ENCODE results near the gene NPAS3. TPM values are rescaled to one million over a fixed set of nuclear protein-coding genes. Genes with fewer than 3 reads are reported as not detected.

NPAS3 gene
- total and polyA plus RNA-seq, 11 donors, result 0.15 to 3.4 (median 0.92) TPM

DNA sequence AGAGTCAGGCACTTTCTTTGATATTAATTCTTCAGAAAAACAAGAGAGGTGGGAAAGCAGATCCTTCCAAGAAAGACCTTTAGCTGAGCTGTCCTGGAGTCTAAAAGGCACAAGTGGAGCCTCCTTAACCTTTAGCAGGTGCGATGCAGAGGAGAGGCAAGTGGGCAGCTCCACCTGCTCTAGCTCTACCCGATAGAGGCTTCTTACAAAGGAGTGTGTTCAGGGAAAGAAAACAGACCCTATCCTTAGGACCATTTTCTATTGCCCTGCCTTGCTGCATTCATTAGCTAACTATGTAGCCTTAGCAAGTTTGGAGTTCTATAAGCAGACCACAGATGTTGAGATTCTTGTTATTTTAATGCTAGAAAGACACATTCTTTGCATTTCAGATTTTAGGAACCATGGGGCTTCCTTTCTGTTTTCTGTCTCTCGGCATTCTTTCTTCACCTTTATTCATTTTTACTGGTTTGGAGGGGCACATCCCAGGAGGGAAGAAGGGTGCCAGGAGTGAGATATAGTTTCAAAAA lies 797.7 kb downstream of the NPAS3 start:
- Histone ChIP-seq H3K9me3 (no peaks in the 10 kb centered on the region), H3K4me3 (no peak overlapping the region), H3K36me3 (no peaks in the 10 kb centered on the region), H3K27me3 (no peaks in the 10 kb centered on the region), H3K4me1 (no peaks in the 10 kb centered on the region), H3K27ac (no peak overlapping the region)
- DNase-seq, result no peak
- ATAC-seq, result no peak
- no peak for TF ChIP-seq POLR2A (IDR thresholded peaks at IDR 0.05)
- TF ChIP-seq, protein P1, sequence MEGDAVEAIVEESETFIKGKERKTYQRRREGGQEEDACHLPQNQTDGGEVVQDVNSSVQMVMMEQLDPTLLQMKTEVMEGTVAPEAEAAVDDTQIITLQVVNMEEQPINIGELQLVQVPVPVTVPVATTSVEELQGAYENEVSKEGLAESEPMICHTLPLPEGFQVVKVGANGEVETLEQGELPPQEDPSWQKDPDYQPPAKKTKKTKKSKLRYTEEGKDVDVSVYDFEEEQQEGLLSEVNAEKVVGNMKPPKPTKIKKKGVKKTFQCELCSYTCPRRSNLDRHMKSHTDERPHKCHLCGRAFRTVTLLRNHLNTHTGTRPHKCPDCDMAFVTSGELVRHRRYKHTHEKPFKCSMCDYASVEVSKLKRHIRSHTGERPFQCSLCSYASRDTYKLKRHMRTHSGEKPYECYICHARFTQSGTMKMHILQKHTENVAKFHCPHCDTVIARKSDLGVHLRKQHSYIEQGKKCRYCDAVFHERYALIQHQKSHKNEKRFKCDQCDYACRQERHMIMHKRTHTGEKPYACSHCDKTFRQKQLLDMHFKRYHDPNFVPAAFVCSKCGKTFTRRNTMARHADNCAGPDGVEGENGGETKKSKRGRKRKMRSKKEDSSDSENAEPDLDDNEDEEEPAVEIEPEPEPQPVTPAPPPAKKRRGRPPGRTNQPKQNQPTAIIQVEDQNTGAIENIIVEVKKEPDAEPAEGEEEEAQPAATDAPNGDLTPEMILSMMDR (IDR thresholded peaks at IDR 0.05), result no peak
- intact Hi-C loops (cut with DNase I), result no loop called here
- 87 to 95% (median 93%) methylated on average over 3 of the region's 3 CpGs for WGBS, 4 donors

DNA sequence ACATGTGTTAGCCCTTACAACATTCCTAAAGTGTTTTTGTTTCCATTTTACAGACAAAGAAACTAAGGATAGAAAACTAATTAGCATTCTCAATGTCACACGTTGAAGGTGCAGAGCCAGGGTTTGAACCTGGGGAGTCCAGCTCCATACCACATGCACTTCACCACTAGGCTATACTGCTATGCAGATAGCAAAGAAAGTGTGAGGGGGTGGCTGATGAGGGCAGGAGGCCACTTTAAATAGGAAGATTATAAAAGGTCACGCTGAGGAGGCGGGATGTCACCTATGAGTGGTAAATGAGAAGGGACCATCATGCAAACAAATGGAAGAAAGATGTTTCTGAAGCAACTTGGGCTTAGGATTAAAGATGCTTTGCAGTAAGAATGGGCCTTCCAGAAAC lies 798.3 kb downstream of the NPAS3 start:
- WGBS, 4 donors, result 93 to 99% (median 94%) methylated on average over 3 of the region's 3 CpGs
- Histone ChIP-seq H3K4me3 (no peak overlapping the region), H3K36me3 (no peaks in the 10 kb centered on the region), H3K9me3 (no peaks in the 10 kb centered on the region), H3K27ac (no peak overlapping the region), H3K27me3 (no peaks in the 10 kb centered on the region), H3K4me1 (no peaks in the 10 kb centered on the region)
- no peak for DNase-seq
- intact Hi-C loops (cut with DNase I), result no loop called here
- TF ChIP-seq, protein P1 (IDR thresholded peaks at IDR 0.05), result no peak
- no peak for TF ChIP-seq POLR2A (IDR thresholded peaks at IDR 0.05)
- no peak for ATAC-seq

DNA sequence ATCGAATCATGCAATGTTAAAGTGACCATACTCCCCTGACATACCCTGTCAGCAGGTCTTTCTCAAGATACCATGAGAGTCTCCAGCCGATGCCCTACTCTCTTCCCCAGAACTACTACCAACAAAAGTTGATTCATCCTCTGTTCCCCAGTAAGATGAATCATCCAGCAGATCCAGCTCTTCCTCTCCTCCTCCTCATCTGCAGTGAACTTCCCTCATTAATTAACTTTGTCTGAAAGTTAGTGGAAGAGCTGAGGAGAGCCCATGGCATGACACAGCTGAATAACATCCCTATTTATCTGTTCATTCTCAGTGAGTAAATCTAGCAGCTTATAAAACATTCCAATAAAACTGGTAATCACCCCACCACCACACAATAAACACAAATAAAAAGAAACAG lies 798.8 kb downstream of the NPAS3 start:
- DNase-seq, result no peak

DNA sequence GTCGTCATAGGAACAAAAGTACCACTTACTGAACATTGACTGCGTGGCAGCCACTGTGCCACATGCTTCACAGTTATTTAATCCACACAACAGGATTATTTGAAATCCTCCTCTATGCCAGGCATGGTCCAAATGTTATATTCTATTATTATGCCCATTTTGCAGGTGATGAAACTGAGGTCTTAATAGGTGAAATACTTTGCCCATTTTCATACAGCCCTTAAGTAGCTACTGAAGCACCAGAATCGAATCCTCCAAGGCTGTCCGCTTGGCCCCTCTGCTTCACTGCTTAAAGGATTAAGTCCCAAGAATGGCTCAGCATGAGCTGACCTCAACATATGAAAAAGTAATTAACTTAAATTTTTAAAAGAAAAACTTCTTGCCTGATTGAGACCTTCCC lies 799.4 kb downstream of the NPAS3 start:
- TF ChIP-seq POLR2A (IDR thresholded peaks at IDR 0.05), result no peak
- TF ChIP-seq, protein P1 (IDR thresholded peaks at IDR 0.05), result no peak
- intact Hi-C loops (cut with DNase I), result no loop called here
- no peak for ATAC-seq
- H3K4me1 ChIP-seq, result no peaks in the 10 kb centered on the region
- WGBS, 4 donors, result 66 to 80% (median 78%) methylated on average over 4 of the region's 4 CpGs
- no peak overlapping the region for H3K4me3 ChIP-seq
- H3K27me3 ChIP-seq, result no peaks in the 10 kb centered on the region
- H3K9me3 ChIP-seq, result peaks cover 0 to 5% (median under 1%) of the 10 kb centered on the region in 12 donors
- no peak for DNase-seq
- H3K36me3 ChIP-seq, result no peaks in the 10 kb centered on the region
- no peak overlapping the region for H3K27ac ChIP-seq

More for the DNA sequence above, 798.8 kb downstream of the NPAS3 start:
- Histone ChIP-seq H3K27ac (no peak overlapping the region), H3K27me3 (no peaks in the 10 kb centered on the region), H3K4me1 (no peaks in the 10 kb centered on the region), H3K36me3 (no peaks in the 10 kb centered on the region), H3K9me3 (no peaks in the 10 kb centered on the region), H3K4me3 (no peak overlapping the region)
- 75 to 82% (median 76%) methylated on average over 2 of the region's 2 CpGs for WGBS, 4 donors
- intact Hi-C loops (cut with DNase I), result no loop called here
- TF ChIP-seq POLR2A (IDR thresholded peaks at IDR 0.05), result no peak
- TF ChIP-seq, protein P1 (IDR thresholded peaks at IDR 0.05), result no peak
- ATAC-seq, result no peak
